ENCODE measurements around the gene GATAD2A.

The GATAD2A gene

GRCh38 chr19:19546751-19547162 lies 141.3 kb downstream of the GATAD2A start:
- Histone ChIP-seq H3K79me2 (ENCODE audit: insufficient read depth, low read depth) (no peaks in the 10 kb centered on the region), H3K4me3 (IDR thresholded peaks at IDR 0.05; ENCODE audit: insufficient read depth, low read depth, low read length) (no peak overlapping the region), H3K9ac (no peak overlapping the region), H3K4me1 (ENCODE audit: low read depth, poor library complexity, severe bottlenecking) (no peaks in the 10 kb centered on the region), H2AFZ (ENCODE audit: low read depth) (no peak overlapping the region), H3K27ac (no peak overlapping the region), H3K36me3 (ENCODE audit: insufficient read depth) (no peaks in the 10 kb centered on the region), H3K27me3 (ENCODE audit: insufficient read depth, low read depth) (peaks cover 2% of the 10 kb centered on the region; the same call in 1 of the 2 replicates), H3K4me2 (no peak overlapping the region), H4K20me1 (ENCODE audit: insufficient read depth) (no peaks in the 10 kb centered on the region)
- no peak for TF ChIP-seq CTCF (conservative IDR thresholded peaks at IDR 0.05; ENCODE audit: low read depth, low read length)

DNA sequence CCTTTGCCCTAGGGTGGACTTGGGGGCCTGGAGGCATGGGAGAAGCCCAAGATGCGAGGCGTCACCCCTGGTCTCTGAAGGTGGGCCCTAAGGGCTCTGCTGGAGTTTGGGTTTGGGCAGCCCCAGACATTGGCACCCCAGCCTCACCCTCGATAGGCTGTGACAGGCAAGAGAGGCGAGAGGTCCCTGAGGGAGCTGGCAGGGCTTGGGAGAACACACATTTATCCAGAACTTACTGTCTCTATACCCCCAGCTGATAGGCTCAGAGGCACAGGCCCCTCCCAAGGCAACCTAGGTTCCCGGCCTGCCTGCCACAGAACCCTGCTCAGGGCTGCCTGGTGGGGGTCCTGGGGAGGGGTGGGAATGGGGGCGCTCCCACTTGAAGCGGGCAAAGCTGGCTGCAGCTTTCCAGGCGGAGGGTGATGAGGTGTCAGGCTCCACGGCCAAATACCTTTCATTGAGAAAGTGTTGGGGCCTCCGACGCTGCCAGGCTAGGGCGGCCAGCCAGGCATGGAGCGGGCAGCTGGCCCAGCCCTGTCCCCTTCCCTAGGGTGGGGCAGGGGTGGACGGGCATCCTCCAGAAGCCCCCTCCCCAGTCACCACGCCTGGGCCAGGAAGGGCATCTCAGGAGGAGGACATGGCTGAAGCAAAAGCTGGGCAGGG lies 142.3 kb downstream of the GATAD2A start:
- H3K79me2 ChIP-seq (ENCODE audit: insufficient read depth, low read depth): no peaks in the 10 kb centered on the region
- no peak overlapping the region for H3K27ac ChIP-seq
- no peaks in the 10 kb centered on the region for H4K20me1 ChIP-seq (ENCODE audit: insufficient read depth)
- no peaks in the 10 kb centered on the region for H3K36me3 ChIP-seq (ENCODE audit: insufficient read depth)
- TF ChIP-seq CTCF (conservative IDR thresholded peaks at IDR 0.05; ENCODE audit: low read depth, low read length): no peak
- H3K4me1 ChIP-seq (ENCODE audit: low read depth, poor library complexity, severe bottlenecking): no peaks in the 10 kb centered on the region
- no peak overlapping the region for H3K9ac ChIP-seq
- H3K4me2 ChIP-seq: no peak overlapping the region
- H3K27me3 ChIP-seq (ENCODE audit: insufficient read depth, low read depth): peaks cover 2% of the 10 kb centered on the region; the same call in 1 of the 2 replicates
- no peak overlapping the region for H3K4me3 ChIP-seq (IDR thresholded peaks at IDR 0.05; ENCODE audit: insufficient read depth, low read depth, low read length)
- H2AFZ ChIP-seq (ENCODE audit: low read depth): no peak overlapping the region

DNA sequence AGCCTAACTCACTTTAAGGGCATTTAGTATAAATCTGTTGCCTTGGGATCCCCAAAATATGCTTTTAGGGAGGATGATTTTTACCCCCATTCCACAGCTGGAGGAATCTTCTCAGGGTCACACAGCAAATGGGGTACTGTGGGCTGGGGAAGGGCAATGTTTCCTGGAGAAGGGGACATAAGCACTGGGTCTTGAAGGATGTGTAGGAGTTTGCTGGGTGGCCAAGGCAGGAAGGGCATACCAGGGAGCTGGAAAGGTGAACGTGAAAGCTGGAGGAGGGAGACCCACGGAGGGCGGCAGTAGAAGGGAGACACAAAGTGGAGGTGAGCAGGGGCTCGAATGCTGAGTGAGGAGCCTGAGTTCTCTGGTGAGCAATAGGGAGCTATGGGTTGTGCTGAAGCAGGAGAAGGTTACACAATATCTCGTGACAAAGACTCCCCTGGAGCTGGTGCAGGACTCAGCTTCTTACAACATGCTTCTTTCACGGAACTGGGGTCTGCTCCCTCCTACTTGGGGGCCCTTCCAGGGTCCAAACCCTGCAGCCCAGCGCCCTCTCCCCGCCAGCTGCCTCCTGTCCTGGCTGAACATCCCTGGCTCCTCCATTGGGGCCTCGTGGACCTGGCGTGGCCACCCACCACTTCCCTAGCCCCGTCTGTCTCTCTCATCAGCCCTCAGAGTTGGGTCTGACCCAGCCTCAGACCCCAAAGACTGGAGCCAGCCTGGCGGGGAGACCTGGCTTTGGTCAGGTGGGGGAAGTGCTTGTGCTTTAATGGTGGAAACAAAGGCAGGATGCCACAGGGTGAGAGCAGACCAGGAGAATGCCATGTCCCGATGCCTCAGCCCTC lies 143.7 kb downstream of the GATAD2A start:
- no peaks in the 10 kb centered on the region for H3K4me1 ChIP-seq (ENCODE audit: low read depth, poor library complexity, severe bottlenecking)
- H3K79me2 ChIP-seq (ENCODE audit: insufficient read depth, low read depth): no peaks in the 10 kb centered on the region
- H3K9ac ChIP-seq: no peak overlapping the region
- no peaks in the 10 kb centered on the region for H4K20me1 ChIP-seq (ENCODE audit: insufficient read depth)
- H3K27me3 ChIP-seq (ENCODE audit: insufficient read depth, low read depth): peaks cover 2% of the 10 kb centered on the region; the same call in 1 of the 2 replicates
- no peaks in the 10 kb centered on the region for H3K36me3 ChIP-seq (ENCODE audit: insufficient read depth)
- H3K4me3 ChIP-seq (IDR thresholded peaks at IDR 0.05; ENCODE audit: insufficient read depth, low read depth, low read length): no peak overlapping the region
- no peak overlapping the region for H3K27ac ChIP-seq
- no peak for TF ChIP-seq CTCF (conservative IDR thresholded peaks at IDR 0.05; ENCODE audit: low read depth, low read length)
- H2AFZ ChIP-seq (ENCODE audit: low read depth): no peak overlapping the region
- H3K4me2 ChIP-seq: no peak overlapping the region

DNA sequence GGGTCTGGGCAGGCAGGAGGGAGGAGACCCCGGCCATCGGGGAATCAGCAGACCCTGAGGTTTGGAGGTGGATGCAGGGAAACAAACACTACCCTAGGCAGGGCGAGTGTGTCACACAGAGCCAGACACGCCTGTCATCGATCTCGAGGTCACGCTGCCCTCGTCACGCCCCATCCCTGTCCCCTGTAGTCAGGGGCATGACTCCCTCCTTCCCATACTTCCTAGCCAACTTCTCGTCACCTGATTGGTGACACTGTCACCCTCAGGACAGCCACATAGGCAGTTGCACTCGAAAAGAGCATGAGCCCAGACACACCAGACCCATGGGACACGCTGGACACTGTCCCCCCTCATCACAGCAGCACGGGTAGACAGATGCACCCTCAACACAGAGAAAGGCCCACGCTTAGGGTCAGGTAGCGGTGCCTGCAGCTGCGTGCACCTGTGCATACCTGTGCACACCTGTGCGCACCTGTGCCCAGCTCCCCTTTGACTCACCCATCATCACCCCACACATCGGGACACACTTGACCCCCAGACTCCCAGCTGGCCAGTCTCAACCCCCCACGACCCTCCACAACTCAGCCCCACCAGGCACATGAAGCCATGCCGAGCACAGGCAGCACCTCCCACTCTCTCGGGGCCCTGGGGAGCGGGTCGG lies 144.5 kb downstream of the GATAD2A start:
- H4K20me1 ChIP-seq (ENCODE audit: insufficient read depth): no peaks in the 10 kb centered on the region
- H3K27me3 ChIP-seq (ENCODE audit: insufficient read depth, low read depth): peaks cover 2% of the 10 kb centered on the region; the same call in 1 of the 2 replicates
- no peak overlapping the region for H3K4me2 ChIP-seq
- no peak for TF ChIP-seq CTCF (conservative IDR thresholded peaks at IDR 0.05; ENCODE audit: low read depth, low read length)
- H3K9ac ChIP-seq: no peak overlapping the region
- no peak overlapping the region for H3K4me3 ChIP-seq (IDR thresholded peaks at IDR 0.05; ENCODE audit: insufficient read depth, low read depth, low read length)
- no peaks in the 10 kb centered on the region for H3K36me3 ChIP-seq (ENCODE audit: insufficient read depth)
- no peak overlapping the region for H3K27ac ChIP-seq
- no peaks in the 10 kb centered on the region for H3K79me2 ChIP-seq (ENCODE audit: insufficient read depth, low read depth)
- H3K4me1 ChIP-seq (ENCODE audit: low read depth, poor library complexity, severe bottlenecking): no peaks in the 10 kb centered on the region
- no peak overlapping the region for H2AFZ ChIP-seq (ENCODE audit: low read depth)
